ENCODE measurements around the gene CCR4.

Gene CCR4

DNA sequence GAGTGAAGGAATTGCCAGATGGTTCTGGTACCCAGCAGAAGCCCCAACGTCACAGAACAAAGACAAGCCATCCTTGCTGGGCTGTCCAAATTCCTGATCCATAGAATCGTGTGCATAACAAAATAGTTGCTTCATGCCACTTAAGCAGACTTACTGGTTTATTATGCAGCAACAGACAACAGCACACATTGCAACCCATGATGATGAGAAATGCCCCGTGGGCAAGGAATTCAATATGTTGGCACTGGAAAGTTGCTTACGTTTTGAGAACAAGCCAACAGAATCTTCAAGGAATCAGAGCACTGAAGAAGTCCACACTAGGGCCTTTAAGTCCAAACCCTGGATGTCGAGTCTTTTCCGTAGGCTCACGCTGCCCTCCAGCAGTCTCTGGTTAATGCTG, 40.3 kb downstream of the CCR4 start:
- FAIRE-seq (no peak), DNase-seq (ENCODE audit: insufficient read length, low spot score) (no peak)

DNA sequence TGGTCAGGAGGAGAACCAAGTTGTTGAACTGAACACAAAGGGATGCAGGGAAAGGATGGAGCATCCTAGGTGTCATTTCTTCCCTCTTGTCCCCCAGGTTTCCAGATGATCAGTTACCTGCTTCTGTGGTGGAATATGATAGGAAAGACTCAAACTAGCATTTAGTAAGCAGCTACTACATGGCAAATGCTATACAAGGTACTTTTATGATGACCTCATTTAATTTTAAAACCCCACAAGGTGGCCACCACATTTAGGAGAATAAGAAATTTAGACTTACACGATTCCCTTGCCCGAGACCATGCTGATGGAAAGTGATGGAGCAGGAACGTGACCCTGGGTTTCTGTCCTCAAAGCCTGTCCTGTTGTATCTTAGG, 40.9 kb downstream of the CCR4 start:
- no peak for FAIRE-seq
- TF ChIP-seq, protein P1, sequence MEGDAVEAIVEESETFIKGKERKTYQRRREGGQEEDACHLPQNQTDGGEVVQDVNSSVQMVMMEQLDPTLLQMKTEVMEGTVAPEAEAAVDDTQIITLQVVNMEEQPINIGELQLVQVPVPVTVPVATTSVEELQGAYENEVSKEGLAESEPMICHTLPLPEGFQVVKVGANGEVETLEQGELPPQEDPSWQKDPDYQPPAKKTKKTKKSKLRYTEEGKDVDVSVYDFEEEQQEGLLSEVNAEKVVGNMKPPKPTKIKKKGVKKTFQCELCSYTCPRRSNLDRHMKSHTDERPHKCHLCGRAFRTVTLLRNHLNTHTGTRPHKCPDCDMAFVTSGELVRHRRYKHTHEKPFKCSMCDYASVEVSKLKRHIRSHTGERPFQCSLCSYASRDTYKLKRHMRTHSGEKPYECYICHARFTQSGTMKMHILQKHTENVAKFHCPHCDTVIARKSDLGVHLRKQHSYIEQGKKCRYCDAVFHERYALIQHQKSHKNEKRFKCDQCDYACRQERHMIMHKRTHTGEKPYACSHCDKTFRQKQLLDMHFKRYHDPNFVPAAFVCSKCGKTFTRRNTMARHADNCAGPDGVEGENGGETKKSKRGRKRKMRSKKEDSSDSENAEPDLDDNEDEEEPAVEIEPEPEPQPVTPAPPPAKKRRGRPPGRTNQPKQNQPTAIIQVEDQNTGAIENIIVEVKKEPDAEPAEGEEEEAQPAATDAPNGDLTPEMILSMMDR (IDR thresholded peaks at IDR 0.05; ENCODE audit: insufficient read depth, missing control alignments), result no peak
- DNase-seq (ENCODE audit: insufficient read length, low spot score), result no peak

More for the DNA sequence above, 40.3 kb downstream of the CCR4 start:
- TF ChIP-seq, protein P1 (IDR thresholded peaks at IDR 0.05; ENCODE audit: insufficient read depth, missing control alignments), result no peak

DNA sequence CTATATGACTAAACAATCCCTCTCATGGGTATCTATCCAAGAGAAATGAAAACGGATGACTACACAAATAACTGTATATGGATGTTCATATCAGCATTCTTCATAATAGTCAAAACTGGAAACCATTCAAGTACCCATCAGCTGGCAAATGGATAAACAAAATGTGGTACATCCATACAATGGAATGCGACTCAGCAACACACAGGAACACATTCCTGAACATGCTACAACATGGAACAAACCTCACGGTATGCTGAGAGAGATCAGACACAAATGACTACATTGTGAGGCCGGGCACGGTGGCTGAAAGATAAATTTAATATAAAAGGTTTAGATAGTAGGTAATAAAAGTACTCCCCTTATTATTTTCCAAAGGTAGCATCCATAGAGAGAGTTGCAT, 42.6 kb downstream of the CCR4 start:
- FAIRE-seq (no peak), DNase-seq (ENCODE audit: insufficient read length, low spot score) (no peak)
- TF ChIP-seq, protein P1 (IDR thresholded peaks at IDR 0.05; ENCODE audit: insufficient read depth, missing control alignments), result no peak

DNA sequence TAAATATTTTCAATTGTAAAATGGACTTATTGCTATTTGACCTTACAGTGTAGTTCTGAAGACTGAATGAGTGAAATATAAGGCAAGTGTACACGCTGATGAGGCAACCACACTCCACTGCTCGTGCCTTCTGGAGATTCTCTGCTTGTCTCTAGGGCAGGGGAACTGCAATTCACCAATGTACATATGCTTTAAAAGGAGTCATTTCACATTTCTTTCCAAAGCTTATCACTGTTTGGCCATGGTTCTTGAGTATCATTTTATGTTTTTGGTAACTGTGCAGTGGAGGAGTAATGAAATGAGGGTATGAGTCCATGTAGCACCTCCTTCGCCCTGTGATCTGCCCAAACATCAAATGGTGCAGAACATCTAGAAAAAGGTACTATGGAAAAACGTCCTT, 43.7 kb downstream of the CCR4 start:
- TF ChIP-seq, protein P1 (IDR thresholded peaks at IDR 0.05; ENCODE audit: insufficient read depth, missing control alignments), result no peak
- DNase-seq (ENCODE audit: insufficient read length, low spot score) (no peak), FAIRE-seq (no peak)

DNA sequence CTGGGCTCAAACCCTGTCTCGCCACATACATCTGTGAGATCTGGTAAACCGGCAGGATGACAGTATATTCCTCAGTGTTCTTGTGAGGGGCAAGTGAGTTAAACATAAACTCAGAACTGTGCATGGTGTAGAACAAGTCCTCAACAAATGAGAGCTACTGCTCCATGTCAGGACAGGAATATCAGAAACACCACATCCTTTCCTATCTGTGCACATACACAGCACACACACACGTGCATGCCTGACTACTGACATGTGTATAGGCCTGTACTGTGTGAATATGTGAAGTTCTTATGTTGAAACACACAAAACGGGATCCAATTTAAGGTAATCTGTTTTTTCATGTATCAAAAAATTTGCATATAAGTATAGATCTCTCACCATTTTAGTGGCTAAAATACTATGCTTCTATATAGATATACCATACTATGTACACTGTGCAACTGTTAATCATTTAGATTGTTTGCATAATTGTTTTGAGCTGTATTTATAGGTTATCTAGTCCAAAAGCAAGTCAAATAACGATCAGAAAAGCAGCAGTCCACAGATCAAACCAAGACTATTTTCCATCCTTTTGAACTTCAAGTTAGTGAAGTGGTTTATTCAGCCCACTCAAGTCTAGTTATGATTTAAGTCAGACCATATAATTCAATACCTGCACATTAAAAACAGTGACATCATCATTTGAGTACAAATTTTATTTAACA, 44.8 kb downstream of the CCR4 start:
- no peak for DNase-seq (ENCODE audit: insufficient read length, low spot score)
- TF ChIP-seq, protein P1 (IDR thresholded peaks at IDR 0.05; ENCODE audit: insufficient read depth, missing control alignments), result no peak
- no peak for FAIRE-seq

DNA sequence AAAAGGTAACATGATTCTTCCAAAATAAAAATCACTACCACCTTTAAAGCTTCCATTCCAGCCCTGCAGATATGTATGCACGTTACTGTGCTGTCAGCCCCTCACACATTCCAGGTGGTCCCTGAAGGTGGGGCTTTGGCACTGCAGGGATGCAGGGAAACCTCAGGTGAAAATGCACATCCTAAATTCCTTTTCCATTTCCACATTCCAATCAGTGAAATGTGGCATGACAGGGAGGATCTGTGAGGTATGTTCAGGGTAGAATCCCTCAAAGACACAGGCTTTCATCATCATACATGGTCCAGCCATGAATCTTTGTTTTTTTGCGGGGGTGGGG, 45.3 kb downstream of the CCR4 start:
- FAIRE-seq (no peak), DNase-seq (ENCODE audit: insufficient read length, low spot score) (no peak)
- TF ChIP-seq, protein P1 (IDR thresholded peaks at IDR 0.05; ENCODE audit: insufficient read depth, missing control alignments), result no peak

DNA sequence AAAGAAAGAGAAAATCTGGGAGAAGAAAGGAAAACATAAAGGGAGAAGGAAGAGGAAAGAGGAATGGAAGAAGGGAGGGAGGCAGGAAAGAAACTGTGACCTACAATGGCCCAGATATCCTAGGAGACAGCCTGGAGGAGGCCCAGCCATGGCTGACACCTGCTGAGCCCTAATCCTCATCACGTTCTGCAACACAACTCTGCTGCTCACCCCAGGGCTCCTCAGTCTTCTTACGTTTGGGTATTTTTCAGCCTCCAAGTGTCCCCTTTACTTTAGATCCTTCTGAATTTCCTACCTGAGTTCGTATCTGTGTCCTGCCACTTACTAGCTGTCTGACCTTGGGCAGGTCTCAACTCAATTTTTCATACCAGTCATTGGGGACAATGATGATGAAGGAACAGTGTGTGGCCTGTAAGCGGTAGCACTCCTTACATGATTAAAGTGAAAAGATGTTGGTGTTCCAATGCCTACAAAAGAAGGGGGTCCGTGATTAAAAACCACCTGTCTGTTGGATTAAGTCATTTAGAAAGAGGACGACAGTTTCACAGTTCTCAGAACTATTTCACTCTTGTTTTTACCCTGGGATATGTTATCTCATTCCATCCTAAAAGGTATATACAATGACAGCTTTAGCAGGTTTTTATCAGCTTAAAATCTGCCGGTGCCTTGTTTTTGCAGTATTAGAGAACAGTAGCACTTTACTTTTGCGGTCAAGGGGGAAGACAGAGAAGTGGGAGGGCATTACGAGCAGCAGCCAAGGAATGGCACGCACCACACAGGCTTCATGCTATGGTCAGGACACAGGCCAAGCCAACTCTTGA, 47.4 kb downstream of the CCR4 start:
- DNase-seq (ENCODE audit: insufficient read length, low spot score) (no peak), FAIRE-seq (no peak)
- TF ChIP-seq, protein P1 (IDR thresholded peaks at IDR 0.05; ENCODE audit: insufficient read depth, missing control alignments), result no peak

All from D721Med (cell line).